Activated CD4-positive, alpha-beta T cell treated with anti-CD3 and anti-CD28 coated beads, Interleukin-10, Interleukin-2, amounts not matched to agents 100 ng/mL and 50 ng/mL, durations not matched to agents 16 hours and 8 hours (primary cell): ENCODE data around the gene GCNT4.

Experiments
- DNase-seq: peaks from one replicate; pipeline ENCODE4 v3.0.0-alpha.2; 2020

Gene GCNT4

DNA sequence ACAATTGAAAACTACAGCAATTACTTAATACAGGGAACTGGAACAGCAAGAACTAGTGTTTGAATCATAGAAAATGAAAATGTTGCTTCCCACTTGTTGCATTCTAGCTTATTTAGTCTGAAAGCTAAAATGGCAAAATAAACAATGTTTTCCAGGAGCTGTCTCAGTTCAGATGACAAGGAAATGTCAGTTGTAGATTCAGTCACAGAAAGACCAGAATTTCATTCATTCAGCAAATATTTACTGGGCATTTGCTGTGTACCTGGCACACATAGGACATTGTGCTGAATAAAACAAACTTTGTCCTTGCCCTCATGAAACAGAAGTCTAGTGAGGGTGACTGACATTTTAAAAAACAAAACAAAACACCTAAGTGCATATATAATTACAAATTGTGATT is 41.5 kb downstream of the GCNT4 start:
- DNase-seq = no peak

DNA sequence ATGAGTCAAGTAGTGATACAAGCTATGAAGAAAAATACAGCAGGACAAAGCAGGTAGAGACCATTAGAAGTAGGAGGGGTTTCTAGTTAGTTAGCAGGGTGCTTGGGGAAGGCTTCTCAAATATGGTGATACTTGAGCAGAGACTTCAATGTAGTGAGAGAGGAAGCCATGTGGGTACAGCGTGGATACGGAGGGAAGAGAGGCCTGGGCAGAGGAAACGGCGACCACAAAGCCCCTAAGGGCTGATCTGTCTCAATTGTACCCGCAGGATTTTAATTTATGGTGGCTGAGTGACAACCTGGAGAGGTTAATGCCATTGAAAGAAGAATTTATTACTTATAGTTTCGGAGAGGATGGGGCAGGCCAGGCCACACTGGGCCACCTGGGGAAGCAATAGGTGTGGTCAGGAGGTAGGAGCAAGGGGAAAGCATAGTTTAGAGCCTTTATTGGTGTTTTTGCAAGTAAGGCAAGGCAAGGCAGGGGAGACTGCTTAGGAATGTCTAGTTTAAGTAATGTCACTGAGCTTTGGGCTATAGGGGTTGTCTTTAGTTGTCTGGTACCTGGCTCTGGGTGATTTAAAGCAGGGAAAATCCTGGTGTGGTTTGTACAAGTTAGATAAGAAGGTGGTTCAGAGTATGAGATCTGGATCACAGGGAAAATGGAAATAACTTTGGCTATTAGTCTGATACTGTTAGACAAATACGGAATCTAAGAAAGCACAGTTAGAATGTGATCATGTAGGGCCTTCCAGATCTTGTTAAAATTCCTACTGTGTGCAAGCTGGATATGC is 42.6 kb downstream of the GCNT4 start:
- no peak for DNase-seq

- no peak for DNase-seq
Observed at GRCh38 chr5:75006865-75007822, 45.2 kb downstream of the GCNT4 start.

DNA sequence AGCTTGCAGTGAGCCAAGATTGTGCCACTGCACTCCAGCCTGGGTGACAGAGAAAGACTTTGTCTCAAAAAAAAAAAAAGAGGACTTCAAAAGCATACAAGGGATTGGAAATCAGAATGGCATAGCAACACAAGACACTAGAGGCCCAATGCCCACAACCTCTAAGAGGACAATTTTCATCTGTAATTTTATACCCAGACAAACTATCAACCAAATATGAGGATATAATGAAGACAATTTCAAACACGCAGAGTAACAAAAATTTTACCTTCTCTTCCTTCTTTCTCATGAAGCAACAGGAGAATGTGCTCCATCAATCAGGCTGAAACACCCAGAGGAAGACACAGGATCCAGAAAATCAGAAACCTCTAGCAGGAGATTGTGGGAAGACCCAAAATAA is 46.8 kb downstream of the GCNT4 start:
- DNase-seq = no peak
